GM19324 (cell line): ENCODE measurements around the gene NUP133.
A peak's percentile ranks its signal among the peaks of the same experiment; 100 is the strongest.
"Not testable (repeated sequence)": the region's sequence is repeated elsewhere in the genome, so short reads cannot be mapped to it uniquely, and the experiment has no call there.

Experiments used
- ATAC-seq: cut with Tn5 transposase; IDR thresholded peaks from one replicate; pipeline ENCODE4 v1.9.1; 2021; ENCODE audit warnings: mild to moderate bottlenecking, moderate library complexity; ENCODE audit not compliant: unreplicated experiment, low FRiP score

The NUP133 gene

DNA sequence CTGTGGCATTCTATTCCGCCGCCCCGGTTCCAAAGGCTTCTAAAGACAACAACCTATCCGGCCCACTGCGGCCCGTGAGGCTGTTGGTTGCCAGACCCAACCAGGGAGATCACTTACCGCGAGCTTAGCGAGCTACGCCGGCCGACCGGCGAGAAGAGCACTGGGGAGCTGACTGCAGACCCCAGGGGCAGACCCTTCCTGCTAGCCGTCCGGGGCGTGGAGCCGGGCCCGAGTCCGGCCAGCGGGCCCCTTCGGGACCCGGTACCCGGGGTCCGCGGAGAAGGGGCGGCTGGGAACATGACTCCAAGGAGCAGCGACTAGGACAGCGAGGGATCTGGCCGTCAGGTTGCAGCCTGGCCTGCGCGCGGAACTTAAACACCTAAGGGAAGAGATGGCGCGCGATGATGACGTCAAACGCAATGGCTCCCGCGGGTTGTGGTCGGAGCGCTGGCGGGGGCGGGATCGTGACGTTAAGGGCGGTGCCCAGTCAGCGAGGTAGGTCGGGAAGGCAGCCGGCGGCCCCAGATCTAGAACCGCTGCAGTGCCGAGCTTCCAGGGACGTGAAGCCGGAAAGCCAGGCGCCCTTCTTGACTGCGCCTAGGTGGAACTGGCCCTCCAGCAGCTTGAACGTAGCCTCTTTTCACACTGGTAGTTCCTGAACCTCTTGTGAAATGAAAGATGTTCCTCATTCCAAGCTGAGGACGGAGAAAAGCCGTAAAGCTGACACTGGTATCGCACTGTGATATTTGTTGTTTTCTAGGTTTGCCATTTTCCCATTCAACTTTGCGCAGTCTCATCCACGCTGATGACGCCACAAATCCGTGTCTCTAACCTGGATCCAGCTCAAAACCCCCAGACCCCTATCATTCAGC is at the start of gene NUP133:
TSS of gene NUP133 (minus strand) at position 391 of the 872 bp plus-strand sequence. CDS start at position 299, 92 bp downstream.
- peak; percentile 95 for ATAC-seq

DNA sequence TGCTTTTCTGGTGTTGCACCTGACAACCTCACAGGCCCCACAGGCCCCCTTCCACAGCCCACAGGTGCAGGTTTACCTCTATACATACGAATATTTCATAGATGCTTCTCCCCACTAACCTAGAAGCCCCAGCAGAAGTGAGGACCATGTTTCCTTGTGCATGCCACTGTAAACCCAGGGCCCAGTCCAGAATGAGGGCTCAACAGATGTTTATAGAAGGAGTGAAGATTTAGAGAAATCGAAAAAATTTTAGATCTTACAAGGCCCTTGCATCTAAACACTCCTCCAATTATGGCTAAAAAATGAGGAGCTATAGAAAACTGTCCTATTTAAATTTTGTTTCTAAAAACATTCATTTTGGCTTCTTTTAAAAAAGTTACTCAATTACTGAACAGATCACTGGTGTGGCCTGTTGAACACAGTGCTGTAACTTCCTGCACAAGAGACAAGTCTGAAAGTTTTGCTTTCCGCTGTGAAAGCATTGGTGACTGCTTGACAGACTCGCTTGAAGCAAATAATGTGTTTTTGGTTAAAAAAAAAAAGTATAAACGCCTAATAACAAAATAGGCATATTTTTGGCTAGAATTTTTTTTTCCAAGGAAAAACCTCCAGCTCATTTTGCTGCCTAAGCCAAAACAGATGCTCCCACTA is 49.2 kb upstream of the NUP133 start:
- ATAC-seq: no peak

DNA sequence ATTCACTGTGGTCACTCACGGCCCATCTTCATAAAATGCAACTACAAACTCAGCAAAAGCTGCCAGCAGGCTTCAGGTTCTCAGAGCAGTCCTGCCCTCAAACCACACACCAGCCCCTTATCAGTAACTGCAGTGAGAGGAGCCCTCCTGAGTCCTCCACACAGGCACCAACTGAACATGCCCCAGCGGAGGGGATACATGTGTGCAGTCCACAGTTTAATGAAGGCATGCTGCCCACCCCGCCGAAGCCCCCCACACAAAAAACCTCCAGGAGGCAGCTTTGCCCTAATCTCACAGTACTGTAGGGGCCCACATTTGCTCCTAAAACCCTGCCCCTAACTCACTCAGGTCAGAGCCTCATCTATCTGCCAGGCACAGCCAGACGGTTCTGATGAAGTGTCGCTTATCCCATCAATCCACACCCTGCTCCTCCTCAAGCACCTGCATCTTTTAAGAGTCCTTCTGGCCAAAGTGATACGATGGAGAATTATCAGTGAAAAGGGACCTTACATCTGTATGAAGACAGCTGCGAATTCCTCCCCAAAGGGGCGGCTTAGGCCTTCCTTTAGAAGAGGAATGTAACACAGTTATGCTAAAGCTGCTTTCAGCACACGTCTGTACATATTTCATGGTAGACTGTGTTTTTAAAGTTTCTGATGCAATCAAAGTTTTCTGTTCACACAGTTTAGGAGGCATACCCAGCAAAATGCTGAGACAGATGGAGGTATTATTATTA is 46.9 kb upstream of the NUP133 start:
- no peak for ATAC-seq

DNA sequence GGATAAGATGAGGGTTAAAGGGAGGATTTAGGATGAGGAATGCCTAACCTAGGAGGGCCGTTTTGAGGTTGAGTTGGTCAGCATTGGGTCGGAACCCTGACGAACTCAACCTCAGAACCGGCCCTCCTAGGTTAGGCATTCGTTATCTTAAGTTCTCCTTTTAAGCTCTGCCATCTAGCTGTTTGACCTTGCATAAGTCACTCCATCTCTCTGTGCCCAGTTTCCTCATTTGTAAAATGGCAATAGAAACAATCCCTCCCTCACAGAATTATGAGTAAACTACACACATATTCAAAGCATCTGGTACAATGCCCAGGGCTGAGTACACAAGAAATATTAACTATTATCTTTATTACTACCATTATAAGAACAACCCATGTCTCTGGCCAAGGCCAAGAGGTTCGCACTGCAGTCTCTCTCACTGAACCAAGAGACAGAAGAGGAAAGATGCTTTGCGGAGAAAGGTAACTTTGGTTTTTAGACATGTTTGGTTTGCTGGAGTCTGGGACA is 45.5 kb upstream of the NUP133 start:
- no peak for ATAC-seq

DNA sequence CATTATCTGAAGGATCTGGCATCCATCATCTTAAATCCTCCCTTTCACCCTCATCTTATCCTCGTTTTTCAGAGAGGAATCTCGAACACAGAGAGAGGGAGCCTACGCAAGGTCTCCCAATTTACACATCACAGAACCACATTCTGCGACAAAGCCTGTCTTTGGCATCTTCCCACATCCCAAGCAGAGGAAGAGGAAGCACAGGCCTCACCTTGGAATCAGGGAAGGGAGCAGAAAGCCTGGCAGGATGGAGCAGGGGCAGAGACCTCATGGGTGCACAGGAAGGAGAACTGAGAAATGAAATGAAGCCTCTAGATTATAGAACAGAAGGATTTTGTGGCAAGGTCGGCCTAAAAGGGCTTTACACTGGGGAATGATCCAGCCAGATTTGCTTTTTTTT is 44.6 kb upstream of the NUP133 start:
- ATAC-seq: no peak

DNA sequence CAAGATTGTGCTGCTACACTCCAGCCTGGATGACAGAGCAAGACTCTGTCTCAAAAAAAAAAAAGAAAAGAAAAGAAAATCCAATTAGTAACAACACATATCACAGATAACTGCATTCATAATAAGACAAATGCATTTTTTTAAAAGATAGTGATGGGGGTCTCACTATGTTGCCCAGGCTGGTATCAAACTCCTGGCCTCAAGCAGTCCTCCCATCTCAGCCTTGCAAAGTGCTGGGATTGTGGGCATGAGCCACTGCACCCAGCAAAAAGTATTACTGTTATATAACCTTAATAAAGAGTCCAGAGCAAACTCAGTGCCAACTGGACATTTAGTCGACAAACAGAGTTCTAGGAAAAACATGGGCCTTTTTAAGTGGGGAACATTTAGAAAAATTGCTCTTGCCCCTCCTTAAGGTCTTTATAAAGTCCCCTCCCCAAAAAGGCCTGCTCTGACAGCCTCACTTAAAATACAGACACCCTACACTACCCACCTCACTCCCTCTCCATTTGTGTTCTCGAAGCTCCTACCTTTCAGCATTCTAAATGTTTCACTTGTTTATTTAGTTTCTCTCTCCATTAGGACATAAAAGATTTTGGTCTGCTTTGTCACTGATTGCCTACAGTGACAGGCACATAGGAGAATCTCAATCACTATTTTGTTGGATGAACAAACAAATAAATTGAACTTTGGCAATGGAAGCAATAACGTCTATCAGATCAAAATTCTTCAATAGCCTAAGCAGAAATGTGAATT is 42.8 kb upstream of the NUP133 start:
- no peak for ATAC-seq

DNA sequence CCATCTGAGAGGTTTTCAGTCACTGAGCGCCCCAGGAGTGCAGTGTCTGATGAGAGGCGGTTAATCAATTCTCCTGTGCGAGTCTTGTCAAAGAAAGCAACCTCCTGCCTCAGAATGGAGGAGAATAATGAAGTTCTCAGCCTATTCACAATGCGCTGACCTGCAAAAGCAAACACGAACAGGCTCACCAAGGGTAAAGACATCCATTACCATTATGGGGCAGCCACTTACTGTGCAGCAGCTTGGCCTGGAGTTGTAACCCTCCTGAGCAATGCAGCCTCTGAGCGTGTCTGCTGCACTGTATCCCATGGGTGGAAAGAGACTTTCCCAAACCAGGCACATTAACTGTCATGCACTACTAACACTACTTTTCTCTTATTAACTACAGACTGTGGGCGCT is 39.4 kb upstream of the NUP133 start:
- no peak for ATAC-seq

DNA sequence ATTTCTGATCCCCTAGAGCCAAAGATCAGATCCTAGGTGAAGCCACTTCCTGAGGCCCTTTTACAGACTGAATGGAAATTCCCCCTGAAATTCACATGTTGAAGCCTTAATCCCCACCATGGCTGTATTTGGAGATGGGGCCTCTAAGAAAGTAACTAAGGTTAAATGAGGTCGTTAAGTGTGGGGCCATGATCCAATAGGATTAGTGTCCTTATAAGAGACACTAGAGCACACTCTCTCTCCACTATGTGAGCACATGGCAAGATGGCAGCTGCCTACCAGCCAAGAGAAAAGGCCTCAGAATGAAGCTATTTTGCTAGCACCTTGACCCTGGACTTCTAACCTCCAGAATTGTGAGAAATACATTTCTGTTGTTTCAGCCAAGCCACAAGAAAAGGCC is 36.4 kb upstream of the NUP133 start:
- no peak for ATAC-seq

DNA sequence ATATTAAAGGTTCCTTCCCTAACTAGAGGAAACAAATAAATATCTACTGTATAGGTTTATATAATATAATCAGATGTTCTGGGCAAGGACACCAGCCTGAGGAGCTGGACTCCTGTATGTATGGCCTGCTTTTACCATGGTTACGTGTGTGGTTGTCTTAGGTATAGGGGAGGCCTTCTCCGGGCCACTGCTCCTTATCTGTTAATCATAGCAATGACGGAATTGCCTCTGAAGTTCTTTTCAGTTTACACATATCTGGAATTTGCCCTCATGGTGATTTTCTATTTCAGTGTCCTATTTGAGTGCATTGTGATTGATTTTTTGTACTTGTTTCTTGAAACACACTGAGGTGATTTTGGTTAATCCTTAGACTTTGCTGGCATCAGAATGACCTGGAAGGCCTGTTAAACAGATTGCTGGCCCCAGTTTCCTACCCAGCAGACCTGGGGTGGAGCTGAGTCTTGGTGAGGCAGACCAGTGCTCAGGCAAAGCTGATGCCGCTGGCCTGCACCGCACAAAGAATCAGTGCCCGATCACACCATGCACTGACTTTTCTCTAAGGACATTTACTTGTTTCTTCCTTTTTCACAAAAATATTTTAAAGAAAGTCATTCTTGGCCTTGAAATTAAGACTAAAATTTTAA is 31.8 kb upstream of the NUP133 start:
- ATAC-seq: no peak

DNA sequence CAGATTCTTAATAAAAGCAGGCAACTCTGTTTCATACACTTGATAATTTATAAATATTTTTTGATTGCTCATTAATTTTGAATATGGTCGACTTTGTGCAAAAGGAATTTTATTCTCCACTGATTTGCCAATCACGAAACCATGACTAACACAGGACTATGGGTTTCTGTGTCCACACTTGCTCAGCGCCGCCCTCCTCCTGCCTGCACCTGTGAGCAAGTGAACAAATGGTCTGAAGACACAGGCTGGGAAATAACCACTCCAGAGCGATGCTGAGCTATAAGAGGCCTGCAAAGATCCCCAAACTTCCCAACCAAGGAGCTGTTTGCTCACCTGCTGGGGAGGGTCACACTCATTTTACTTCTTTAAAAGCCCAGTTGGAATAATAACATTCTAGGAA is 30.8 kb upstream of the NUP133 start:
- ATAC-seq: no peak

DNA sequence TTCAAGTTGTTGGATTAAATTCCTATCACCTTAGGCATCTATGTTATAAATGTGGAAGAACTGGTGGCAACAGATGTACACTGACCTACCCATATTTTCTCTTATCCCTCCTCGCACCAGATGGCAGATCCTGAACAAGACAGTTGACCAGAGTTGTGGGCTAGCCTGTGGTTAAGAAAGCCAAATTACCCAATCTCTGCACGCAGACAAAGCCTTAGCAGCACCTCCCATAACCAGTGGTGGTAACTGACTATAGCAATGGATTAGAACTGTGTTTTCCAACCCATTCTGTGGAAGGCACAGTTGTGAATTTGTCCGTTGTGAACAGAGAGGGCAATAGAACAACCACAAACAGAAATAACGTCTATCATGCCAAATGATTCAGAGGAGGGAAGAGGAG is 29.8 kb upstream of the NUP133 start:
- no peak for ATAC-seq

DNA sequence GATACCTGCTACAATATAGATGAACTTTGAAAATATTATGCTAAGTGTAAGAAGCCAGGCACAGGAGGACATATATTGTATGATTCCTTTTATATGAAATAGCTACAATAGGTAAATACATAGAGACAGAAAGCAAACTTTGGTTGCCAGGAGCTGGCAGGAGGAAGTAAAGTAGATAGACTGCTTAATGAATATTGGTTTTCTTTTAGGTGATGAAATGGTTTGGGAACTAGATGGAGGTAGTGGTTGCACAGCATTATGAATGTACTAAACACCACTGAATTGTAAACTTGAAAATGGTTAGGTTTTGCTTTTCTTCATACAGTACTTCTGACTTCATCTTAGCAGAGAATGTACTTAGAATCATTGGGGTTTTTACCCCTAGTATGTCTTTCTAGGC is 28.8 kb upstream of the NUP133 start:
- ATAC-seq: no peak

DNA sequence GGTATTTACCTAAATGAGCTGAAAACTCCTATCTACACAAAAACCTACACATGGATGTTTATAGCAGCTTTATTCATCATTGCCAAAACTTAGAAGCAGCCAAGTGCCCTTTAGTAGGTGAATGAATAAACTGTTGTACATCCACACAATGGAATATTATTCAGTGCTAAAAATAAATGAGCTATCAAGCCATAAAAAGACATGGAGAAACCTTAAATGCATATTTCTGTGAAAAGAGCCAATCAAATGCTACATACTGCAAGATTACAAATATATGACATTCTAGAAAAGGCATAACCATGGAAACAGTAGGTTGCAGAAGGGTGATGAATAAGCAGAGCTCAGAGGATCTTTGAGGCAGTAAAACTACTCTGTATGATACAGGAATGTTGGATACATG is 27.1 kb upstream of the NUP133 start:
- no peak for ATAC-seq

DNA sequence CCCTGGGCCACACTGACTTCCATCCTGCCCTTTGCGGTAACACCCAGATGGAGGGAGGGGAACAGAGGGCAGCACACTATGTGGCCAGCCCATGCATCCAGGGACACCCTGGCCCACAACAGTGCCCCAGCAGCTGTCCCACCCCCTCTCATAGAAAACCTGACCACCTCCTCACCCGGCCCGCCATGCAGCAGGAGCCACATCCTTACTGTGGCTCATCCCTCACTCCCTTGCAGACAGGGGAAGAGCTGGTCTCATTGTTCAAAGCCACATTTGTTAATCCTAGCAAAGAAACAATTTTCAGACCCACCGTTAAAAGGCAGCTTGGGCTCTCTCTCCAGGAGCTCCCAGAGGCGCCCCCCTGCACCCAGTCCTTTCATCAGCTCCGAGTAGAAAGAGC is 23.2 kb upstream of the NUP133 start:
- no peak for ATAC-seq

DNA sequence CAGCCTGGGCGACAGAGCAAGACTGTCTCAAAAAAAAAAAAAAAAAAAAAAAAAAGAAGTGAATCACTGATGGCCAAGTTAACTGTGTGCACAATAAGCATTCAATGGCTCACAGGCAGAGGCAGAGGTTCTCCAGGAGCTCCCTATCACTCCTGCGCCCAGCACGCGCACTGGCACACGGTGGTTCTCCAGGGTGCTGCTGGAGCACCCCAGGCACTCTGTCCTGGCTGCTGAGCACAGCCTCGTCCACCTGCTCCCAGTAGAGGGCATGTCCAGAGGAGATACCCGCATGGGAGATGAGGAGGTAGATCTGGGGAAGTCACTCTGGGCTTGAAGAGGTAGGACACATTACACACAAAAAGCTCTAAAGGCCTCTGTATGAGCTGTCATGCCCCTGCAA is 21.5 kb upstream of the NUP133 start:
- ATAC-seq: no peak

DNA sequence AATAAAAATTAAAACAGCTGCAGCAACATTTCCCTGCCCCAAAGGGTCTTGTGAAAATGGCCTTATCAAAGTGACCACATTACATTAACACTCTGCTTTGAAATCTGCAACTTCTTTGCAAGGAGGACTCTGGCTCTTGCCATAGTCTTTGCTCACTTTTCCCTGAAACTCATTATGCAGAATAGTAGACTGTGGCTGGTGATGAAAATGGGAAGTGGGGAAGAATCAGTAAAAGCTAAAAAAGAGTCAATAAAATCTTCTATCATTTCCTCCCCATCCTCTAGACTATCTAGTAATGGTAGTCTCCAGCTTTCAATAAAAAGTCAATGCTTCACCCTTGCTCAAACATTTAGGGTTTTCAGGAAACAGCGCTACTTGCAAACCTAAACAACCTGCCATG is 18.6 kb upstream of the NUP133 start:
- no peak for ATAC-seq

DNA sequence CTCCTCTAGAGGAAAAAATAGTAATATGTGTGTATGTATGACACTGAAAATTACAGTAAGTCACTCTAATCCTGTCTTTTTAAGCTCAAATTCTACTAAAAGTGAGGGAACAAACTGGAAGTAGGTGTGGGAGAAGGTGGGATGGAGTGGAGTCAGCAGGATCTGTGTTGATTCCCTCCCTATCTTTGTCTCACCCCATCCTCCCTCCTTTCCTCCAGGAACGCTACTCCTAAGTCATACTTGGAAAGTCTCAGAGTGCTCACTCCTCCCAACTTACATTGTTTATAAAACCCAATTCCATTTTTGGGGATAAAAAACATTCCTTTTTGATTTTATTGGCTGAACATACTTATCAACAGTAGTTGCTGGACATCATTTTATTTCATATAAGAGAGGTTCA is 14.9 kb upstream of the NUP133 start:
- ATAC-seq: no peak

DNA sequence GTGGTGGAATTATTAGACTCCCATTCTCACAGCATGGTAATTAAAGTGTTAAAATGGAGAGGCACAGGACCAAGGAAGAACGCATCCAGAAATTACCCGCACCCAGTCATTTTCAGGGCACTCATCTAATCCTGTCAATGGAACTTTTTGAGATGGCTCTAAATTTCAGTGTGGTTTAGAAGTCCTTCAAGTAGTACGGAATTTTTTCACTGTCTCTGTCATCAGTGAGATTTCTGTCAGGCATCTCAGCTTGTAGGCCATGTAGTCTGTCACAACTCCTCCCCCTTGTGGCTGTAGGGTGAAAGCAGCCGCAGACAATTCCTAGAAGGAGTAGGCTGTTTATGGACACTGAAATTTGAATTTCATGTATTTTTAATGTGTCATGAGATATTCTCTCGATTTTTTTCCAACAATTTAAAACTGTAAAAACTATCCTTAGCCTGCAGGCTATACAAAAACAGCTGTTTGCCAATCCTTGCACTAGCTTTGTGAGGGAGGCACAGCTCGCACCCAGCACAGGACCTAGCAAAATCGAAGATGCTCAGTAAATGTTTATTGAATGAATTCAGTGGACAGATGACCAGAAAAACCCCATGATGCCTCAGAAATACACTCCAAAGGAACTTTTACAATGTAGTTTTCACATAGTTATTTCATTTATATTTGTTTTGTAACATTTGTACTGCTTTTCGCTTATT is 6.6 kb upstream of the NUP133 start:
- no peak for ATAC-seq

DNA sequence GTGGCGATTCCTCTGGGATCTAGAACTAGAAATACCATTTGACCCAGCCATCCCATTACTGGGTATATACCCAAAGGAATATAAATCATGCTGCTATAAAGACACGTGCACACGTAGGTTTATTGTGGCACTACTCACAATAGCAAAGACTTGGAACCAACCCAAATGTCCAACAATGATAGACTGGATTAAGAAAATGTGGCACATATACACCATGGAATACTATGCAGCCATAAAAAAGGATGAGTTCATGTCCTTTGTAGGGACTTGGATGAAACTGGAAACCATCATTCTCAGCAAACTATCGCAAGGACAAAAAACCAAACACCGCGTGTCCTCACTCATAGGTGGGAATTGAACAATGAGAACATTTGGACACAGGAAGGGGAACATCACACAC is 3.5 kb upstream of the NUP133 start:
- ATAC-seq: not testable (repeated sequence)
